ENCODE data around the gene CTAG1A.

GRCh38 chrX:154539077-154539476 is 45.9 kb upstream of the CTAG1A start:
- TF ChIP-seq CTCF (conservative IDR thresholded peaks at IDR 0.05 in 1 of 2, IDR thresholded peaks at IDR 0.05 in 1 of 2; ENCODE audit: extremely low read depth in 1 of 2, insufficient read depth in 1 of 2, low read depth in 1 of 2, low read length in 2 of 2) (no peak), EZH2 (IDR thresholded peaks at IDR 0.05; ENCODE audit: borderline replicate concordance, low read length) (no peak)
